DND-41 (cell line): ENCODE data around the gene KREMEN2.

ENCODE experiments used
- ATAC-seq: fragments of 200-7000 bp; cut with Tn5 transposase; 3 replicates; pipeline ENCODE4 v1.9.1; 2021; ENCODE audit warnings: low read depth; ENCODE audit not compliant: insufficient read depth
- DNase-seq: peaks from one replicate; pipeline ENCODE4 v3.0.0-alpha.2; 2020
- H2AFZ ChIP-seq: 2 replicates; pipeline ENCODE4 v1.6.0; 2012; ENCODE audit warnings: low read depth, low read length
- H3K27ac ChIP-seq: 2 replicates; pipeline ENCODE4 v1.5.1; 2012; ENCODE audit warnings: low read length, inconsistent platforms
- H3K27me3 ChIP-seq: fragments of 200-600 bp; sonication (generic); 2 replicates; pipeline ENCODE4 v1.6.0; 2012; ENCODE audit warnings: low read length, mild to moderate bottlenecking, inconsistent platforms; ENCODE audit not compliant: insufficient read depth, poor library complexity
- H3K36me3 ChIP-seq: 2 replicates; pipeline ENCODE4 v1.5.1; 2012; ENCODE audit warnings: low read length, inconsistent platforms; ENCODE audit not compliant: insufficient read depth
- H3K4me1 ChIP-seq: 2 replicates; pipeline ENCODE4 v1.5.1; 2012; ENCODE audit warnings: mild to moderate bottlenecking, low read length; ENCODE audit not compliant: insufficient read depth
- H3K4me2 ChIP-seq: 2 replicates; pipeline ENCODE4 v1.6.0; 2012; ENCODE audit warnings: mild to moderate bottlenecking, moderate library complexity, low read length, inconsistent platforms; ENCODE audit not compliant: insufficient read depth
- H3K4me3 ChIP-seq, 2 experiments: fragments of 200-600 bp in 1 of 2; shearing (Covaris generic) in 1 of 2; 2 replicates each; pipeline ENCODE4 v1.5.1; 2012 to 2016; ENCODE audit warnings: inconsistent platforms in 2 of 2, low read length in 2 of 2, mild to moderate bottlenecking in 2 of 2, low read depth in 1 of 2, moderate library complexity in 1 of 2
- H3K79me2 ChIP-seq: 2 replicates; pipeline ENCODE4 v1.6.0; 2012; ENCODE audit warnings: low read length, inconsistent platforms; ENCODE audit not compliant: insufficient read depth
- H3K9ac ChIP-seq: 2 replicates; pipeline ENCODE4 v1.6.0; 2012; ENCODE audit warnings: low read depth, mild to moderate bottlenecking, inconsistent platforms, low read length, moderate library complexity
- H3K9me3 ChIP-seq: 2 replicates; pipeline ENCODE4 v1.5.1; 2012; ENCODE audit warnings: low read length, moderate library complexity, mild to moderate bottlenecking, inconsistent platforms; ENCODE audit not compliant: insufficient read depth, severe bottlenecking
- H4K20me1 ChIP-seq: 2 replicates; pipeline ENCODE4 v1.6.0; 2012; ENCODE audit warnings: low read length; ENCODE audit not compliant: insufficient read depth
- CTCF ChIP-seq: IDR thresholded peaks from 2 replicates; pipeline ENCODE4 v1.5.1; 2012; ENCODE audit warnings: borderline replicate concordance, low read length, moderate library complexity, mild to moderate bottlenecking; ENCODE audit not compliant: poor library complexity, severe bottlenecking; ENCODE audit errors: extremely low read depth
- EZH2 ChIP-seq: IDR thresholded peaks from 3 replicates; pipeline ENCODE4 v1.6.1; 2012; ENCODE audit warnings: borderline replicate concordance, low read depth, mild to moderate bottlenecking, moderate library complexity, low read length, inconsistent platforms; ENCODE audit not compliant: severe bottlenecking

KREMEN2 gene

GRCh38 chr16:2968738-2969544 lies 4.9 kb downstream of the KREMEN2 start, which contains the start of gene PAQR4:
TSS of gene PAQR4 (plus strand) at chr16:2969348. CDS start at chr16:2969675, 327 bp downstream.
- H3K79me2 ChIP-seq = peaks cover 40% of the 10 kb centered on the region
- no peak for TF ChIP-seq CTCF
- no peak for TF ChIP-seq EZH2
- H4K20me1 ChIP-seq = peaks cover 37% of the 10 kb centered on the region
- H3K27me3 ChIP-seq = peaks cover 10% of the 10 kb centered on the region
- peak within 1 kb of the TSS; percentile 75 for H3K27ac ChIP-seq
- peak within 1 kb of the TSS; percentile 74 for H2AFZ ChIP-seq
- peak within 1 kb of the TSS; percentile 72 to 79 for H3K4me3 ChIP-seq
- H3K4me1 ChIP-seq = peaks cover 46% of the 10 kb centered on the region
- DNase-seq (peak; percentile 86), ATAC-seq (peak; percentile 72)
- peak within 1 kb of the TSS; percentile 96 for H3K9ac ChIP-seq
- peak within 1 kb of the TSS; percentile 97 for H3K4me2 ChIP-seq
- no peaks in the 10 kb centered on the region for H3K9me3 ChIP-seq
- peaks cover 36% of the 10 kb centered on the region for H3K36me3 ChIP-seq

- TF ChIP-seq CTCF (peak; percentile 72), EZH2 (no peak)
- Histone ChIP-seq H3K36me3 (peaks cover 45% of the 10 kb centered on the region), H3K4me1 (peaks cover 45% of the 10 kb centered on the region), H3K9me3 (no peaks in the 10 kb centered on the region), H3K4me2 (peak overlapping the region; percentile 97), H3K9ac (peak overlapping the region; percentile 96), H4K20me1 (peaks cover 46% of the 10 kb centered on the region), H3K27ac (peak overlapping the region; percentile 75), H2AFZ (peak overlapping the region; percentile 74), H3K27me3 (peaks cover under 1% of the 10 kb centered on the region), H3K4me3 (peak overlapping the region; percentile 72 to 79), H3K79me2 (peaks cover 44% of the 10 kb centered on the region)
- peak; percentile 76 for ATAC-seq
- peak; percentile 88 for DNase-seq
Observed at GRCh38 chr16:2969545-2970521, 5.8 kb downstream of the KREMEN2 start.

GRCh38 chr16:2970563-2970962 lies 6.5 kb downstream of the KREMEN2 start:
- peak overlapping the region; percentile 96 for H3K9ac ChIP-seq
- no peaks in the 10 kb centered on the region for H3K27me3 ChIP-seq
- peaks cover 53% of the 10 kb centered on the region for H4K20me1 ChIP-seq
- peaks cover 50% of the 10 kb centered on the region for H3K79me2 ChIP-seq
- no peak overlapping the region for H2AFZ ChIP-seq
- H3K27ac ChIP-seq = peak overlapping the region; percentile 75
- peaks cover 47% of the 10 kb centered on the region for H3K4me1 ChIP-seq
- H3K4me2 ChIP-seq = peak overlapping the region; percentile 97
- no peak for ATAC-seq
- H3K4me3 ChIP-seq = peak overlapping the region; percentile 72 to 79; a peak in 3 of 4 replicates
- H3K9me3 ChIP-seq = no peaks in the 10 kb centered on the region
- peaks cover 52% of the 10 kb centered on the region for H3K36me3 ChIP-seq
- no peak for TF ChIP-seq EZH2
- TF ChIP-seq CTCF = no peak
- DNase-seq = no peak
